Keratinocyte (primary cell): ENCODE results near the gene TMEM150A. TPM values are rescaled to one million over a fixed set of nuclear protein-coding genes. Genes with fewer than 3 reads are reported as not detected.

Source experiments
- DNase-seq: peaks from one replicate; pipeline ENCODE4 v3.0.0-alpha.2; 2011; ENCODE audit warnings: low read depth, missing footprints, low spot score
- FAIRE-seq: peaks from 2 replicates; lab custom pipeline; 2011; peaks lifted over from hg19 to GRCh38; lab: Jason Lieb, UNC
- H2AFZ ChIP-seq: 2 replicates; pipeline ENCODE4 v1.6.0; 2012; ENCODE audit warnings: low read length, control low read depth, inconsistent platforms; ENCODE audit not compliant: control insufficient read depth
- H3K27ac ChIP-seq: 2 replicates; pipeline ENCODE4 v1.5.1; 2011; ENCODE audit warnings: low read length; ENCODE audit not compliant: control insufficient read depth, insufficient read depth
- H3K27me3 ChIP-seq: 3 replicates; pipeline ENCODE4 v1.6.0; 2011; ENCODE audit warnings: low read length; ENCODE audit not compliant: control insufficient read depth, insufficient read depth; ENCODE audit errors: extremely low read depth
- H3K36me3 ChIP-seq, 2 experiments: 2 replicates in 1 of 2; 3 replicates in 1 of 2; pipeline ENCODE4 v1.5.1; 2011; ENCODE audit warnings: low read length in 2 of 2, mild to moderate bottlenecking in 1 of 2; ENCODE audit not compliant: control insufficient read depth in 2 of 2, insufficient read depth in 2 of 2; ENCODE audit errors: extremely low read depth in 1 of 2
- H3K4me1 ChIP-seq: 3 replicates; pipeline ENCODE4 v1.5.1; 2011; ENCODE audit warnings: low read length; ENCODE audit not compliant: control insufficient read depth, insufficient read depth; ENCODE audit errors: extremely low read depth
- H3K4me2 ChIP-seq: 3 replicates; pipeline ENCODE4 v1.6.0; 2011; ENCODE audit warnings: low read depth, low read length; ENCODE audit not compliant: control insufficient read depth, insufficient read depth; ENCODE audit errors: extremely low read depth
- H3K4me3 ChIP-seq, 3 experiments: fragments of 200-600 bp in 1 of 3; sonication (generic) in 1 of 3; 2 replicates in 2 of 3; 3 replicates in 1 of 3; pipeline ENCODE4 v1.5.1; 2011 to 2016; ENCODE audit warnings: low read length in 3 of 3, mild to moderate bottlenecking in 3 of 3, control low read depth in 2 of 3, inconsistent platforms in 1 of 3, low read depth in 1 of 3, mixed read lengths in 1 of 3, mixed run types in 1 of 3, moderate library complexity in 1 of 3; ENCODE audit not compliant: control insufficient read depth in 2 of 3, insufficient read depth in 2 of 3; ENCODE audit errors: extremely low read depth in 1 of 3
- H3K79me2 ChIP-seq: 2 replicates; pipeline ENCODE4 v1.6.0; 2012; ENCODE audit warnings: low read length; ENCODE audit not compliant: control insufficient read depth, insufficient read depth
- H3K9ac ChIP-seq: 3 replicates; pipeline ENCODE4 v1.6.0; 2011; ENCODE audit warnings: low read length; ENCODE audit not compliant: control insufficient read depth, insufficient read depth; ENCODE audit errors: extremely low read depth
- H3K9me1 ChIP-seq: 3 replicates; pipeline ENCODE4 v1.6.0; 2011; ENCODE audit warnings: low read length; ENCODE audit not compliant: control insufficient read depth, insufficient read depth; ENCODE audit errors: extremely low read depth
- H3K9me3 ChIP-seq: 2 replicates; pipeline ENCODE4 v1.5.1; 2012; ENCODE audit warnings: low read depth, low read length; ENCODE audit not compliant: control insufficient read depth
- H4K20me1 ChIP-seq: 3 replicates; pipeline ENCODE4 v1.6.0; 2011; ENCODE audit warnings: low read length; ENCODE audit not compliant: control insufficient read depth, insufficient read depth; ENCODE audit errors: extremely low read depth
- CTCF ChIP-seq, 3 experiments: IDR thresholded peaks in 1 of 3; conservative IDR thresholded peaks in 1 of 3; optimal IDR thresholded peaks in 1 of 3; 2 replicates in 2 of 3; 3 replicates in 1 of 3; pipeline versions ENCODE3 to v1.5.1; 2011; ENCODE audit warnings: low read length in 3 of 3, mild to moderate bottlenecking in 3 of 3, moderate library complexity in 2 of 3, control low read depth in 1 of 3, inconsistent platforms in 1 of 3; ENCODE audit not compliant: insufficient read depth in 2 of 3; ENCODE audit errors: extremely low read depth in 1 of 3
- EZH2 ChIP-seq: IDR thresholded peaks from one replicate; pipeline ENCODE4 v1.6.1; 2012; ENCODE audit warnings: inconsistent platforms, mild to moderate bottlenecking, low read length, moderate library complexity
- dilution Hi-C: fragments of 300-500 bp; cut with MboI; formaldehyde crosslinking; loops from one replicate; pipeline ENCODE4 v1.7.0; 2020; ENCODE audit warnings: low sequenced_read_pairs; ENCODE audit not compliant: extremely low pct_ligation_motif_present
- polyA plus RNA-seq, 5 experiments: library from polyadenylated mRNA; depleted of rRNA in 3 of 5; stranded (reverse) in 3 of 5; stranded (forward) in 1 of 5; unstranded in 1 of 5; fragments of >200 nt; gene quantifications; 1 replicate in 1 of 5; 2 replicates in 3 of 5; 3 replicates in 1 of 5; pipeline versions ENCODE4 v1.2.1 to v1.2.3, GENCODE V29; 2011 to 2012; ENCODE audit warnings: missing spikeins in 2 of 5, low read depth in 1 of 5, low replicate concordance in 1 of 5

TMEM150A gene
- polyA plus RNA-seq, 1 donor (not counting 4 experiments of a cell fraction or from before 2014, with no cell fraction given) = 7.7 TPM

GRCh38 chr2:85589181-85589580, 13.3 kb downstream of the TMEM150A start:
- no peaks in the 10 kb centered on the region for H4K20me1 ChIP-seq
- H3K4me2 ChIP-seq = no peak overlapping the region
- no peak overlapping the region for H3K9ac ChIP-seq
- H3K9me1 ChIP-seq = no peaks in the 10 kb centered on the region
- no peak overlapping the region for H3K27ac ChIP-seq
- FAIRE-seq = no peak
- H3K36me3 ChIP-seq = no peaks in the 10 kb centered on the region
- dilution Hi-C loops = no loop called here
- H3K9me3 ChIP-seq = no peaks in the 10 kb centered on the region
- H3K79me2 ChIP-seq = no peaks in the 10 kb centered on the region
- no peak overlapping the region for H3K4me3 ChIP-seq
- H3K27me3 ChIP-seq = no peaks in the 10 kb centered on the region
- H3K4me1 ChIP-seq = peaks cover 23% of the 10 kb centered on the region
- no peak overlapping the region for H2AFZ ChIP-seq
- no peak for TF ChIP-seq CTCF (optimal IDR thresholded peaks at IDR 0.05 in 1 of 3, IDR thresholded peaks at IDR 0.05 in 1 of 3, conservative IDR thresholded peaks at IDR 0.05 in 1 of 3; ENCODE audit: extremely low read depth in 1 of 3, insufficient read depth in 2 of 3, low read length in 3 of 3)
- no peak for TF ChIP-seq EZH2
- no peak for DNase-seq

- H2AFZ ChIP-seq = no peak overlapping the region
- H3K4me1 ChIP-seq = peaks cover 23% of the 10 kb centered on the region
- H3K27ac ChIP-seq = no peak overlapping the region
- no peaks in the 10 kb centered on the region for H3K27me3 ChIP-seq
- no peaks in the 10 kb centered on the region for H3K79me2 ChIP-seq
- no peak overlapping the region for H3K9ac ChIP-seq
- TF ChIP-seq CTCF (optimal IDR thresholded peaks at IDR 0.05 in 1 of 3, IDR thresholded peaks at IDR 0.05 in 1 of 3, conservative IDR thresholded peaks at IDR 0.05 in 1 of 3; ENCODE audit: extremely low read depth in 1 of 3, insufficient read depth in 2 of 3, low read length in 3 of 3) (no peak), EZH2 (no peak)
- H3K4me2 ChIP-seq = no peak overlapping the region
- no peaks in the 10 kb centered on the region for H3K9me1 ChIP-seq
- H3K4me3 ChIP-seq = no peak overlapping the region
- FAIRE-seq = no peak
- H3K9me3 ChIP-seq = no peaks in the 10 kb centered on the region
- no peaks in the 10 kb centered on the region for H3K36me3 ChIP-seq
- no peak for DNase-seq
- dilution Hi-C loops = no loop called here
- no peaks in the 10 kb centered on the region for H4K20me1 ChIP-seq
These were observed 13.9 kb downstream of the TMEM150A start for GRCh38 chr2:85588645-85589044.
